Psoas muscle (tissue), 8 donors: Measurements from ENCODE around the gene KCNJ11. TPM values are rescaled to one million over a fixed set of nuclear protein-coding genes. Genes with fewer than 3 reads are reported as not detected.

ENCODE experiments used
- ATAC-seq, 4 donors: fragments of 200-7000 bp; cut with Tn5 transposase; one replicate each; pipeline ENCODE4 v1.9.1; 2020; ENCODE audit warnings: moderate library complexity in 3 of 4, mild to moderate bottlenecking in 2 of 4
- DNase-seq, 2 donors: peaks; one replicate each; pipeline ENCODE4 v3.0.0-alpha.2; 2020
- H3K27ac ChIP-seq: fragments of 200-600 bp; one replicate; pipeline ENCODE4 v1.8.0; 2022
- H3K27me3 ChIP-seq, 3 donors: fragments of 200-600 bp in 1 of 3; one replicate each; pipeline versions ENCODE4 v1.6.1 to v1.8.0; 2013 to 2022; ENCODE audit warnings: low read length in 2 of 3, mild to moderate bottlenecking in 2 of 3, moderate library complexity in 1 of 3; ENCODE audit not compliant: insufficient read depth in 3 of 3
- H3K36me3 ChIP-seq, 2 donors: fragments of 200-600 bp in 1 of 2; one replicate each; pipeline versions ENCODE4 v1.6.1 to v1.8.0; 2013 to 2022; ENCODE audit warnings: low read depth in 1 of 2, mild to moderate bottlenecking in 1 of 2, moderate library complexity in 1 of 2; ENCODE audit not compliant: insufficient read depth in 1 of 2
- H3K4me1 ChIP-seq: fragments of 200-600 bp; one replicate; pipeline ENCODE4 v1.8.0; 2022
- H3K4me3 ChIP-seq: fragments of 200-600 bp; one replicate; pipeline ENCODE4 v1.8.0; 2022; ENCODE audit warnings: mild to moderate bottlenecking
- H3K9me3 ChIP-seq: fragments of 200-600 bp; one replicate; pipeline ENCODE4 v1.8.0; 2022
- WGBS, 3 donors: extraction: QIAGEN DNeasy Blood & Tissue Kit; methylation state at CpG; one replicate each; pipeline versions ENCODE4 v1.1.6 to v1.1.7; 2013; 5-methylcytosine and 5-hydroxymethylcytosine counted together
- intact Hi-C, 2 donors: fragments of 100-400 bp; cut with DNase I; formaldehyde crosslinking; loops; one replicate each; pipeline versions ENCODE4 v1.11.0 to v1.14.2; 2022
- polyA plus RNA-seq, 3 donors: library from polyadenylated mRNA; stranded (reverse); fragments of 200-250 nt; gene quantifications; one replicate each; pipeline ENCODE4 v1.2.3, GENCODE V29; 2013
- total RNA-seq, 4 donors: library from RNA; stranded (reverse); fragmentation: NEBNext Ultra II Directional in 2 of 4; extraction: Animal tissue kit (Norgen Biotek cat#: 25700) in 2 of 4; gene quantifications; one replicate each; pipeline versions ENCODE4 v1.2.1 to v1.2.4, GENCODE V29; 2021 to 2023
- TF ChIP-seq, protein P1 (sequence below): fragments of 200-600 bp; IDR thresholded peaks from one replicate; pipeline ENCODE4 v1.8.0; 2022; ENCODE audit warnings: antibody characterized with exemption
- donor health status: healthy with polysubstance abuse.
- donor health status: DM: no; HTN: no; CAD: no; lungs with moderate emphysema.
- donor health status: Bipolar disorder and iron deficiency.
- donor health status: healthy.
- donor health status: DM: yes; HTN: yes; CAD: no.
- donor health status: DM: no; HTN: no; CAD: no.
- donor health status: DM: no; HTN: no; CAD: no.
- donor health status: DM: yes; HTN: yes; CAD: no.

The KCNJ11 gene
- total and polyA plus RNA-seq, 7 donors: 66.5 to 173 (median 88.4) TPM

DNA sequence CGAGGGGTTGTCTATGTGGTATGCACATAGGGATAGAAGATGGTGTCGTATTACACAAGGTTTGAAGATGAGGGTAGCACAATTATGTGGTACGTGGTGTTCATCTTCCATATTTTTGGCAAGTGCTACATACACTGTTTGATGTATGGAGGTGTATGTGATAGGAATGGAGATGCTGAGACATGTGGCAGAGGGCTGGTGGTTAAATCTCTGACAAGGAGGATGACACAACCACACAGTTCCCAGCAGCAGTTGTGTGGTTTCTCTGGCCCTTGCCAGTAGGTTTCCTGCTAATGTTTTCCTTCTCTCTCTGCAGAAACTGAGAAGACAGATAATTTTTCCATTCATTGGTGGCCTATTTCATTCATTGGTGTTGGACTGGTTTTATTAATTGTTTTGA is 19.9 kb downstream of the KCNJ11 start:
- Histone ChIP-seq H3K4me3 (no peak overlapping the region), H3K27ac (no peak overlapping the region), H3K9me3 (peaks cover 33% of the 10 kb centered on the region), H3K27me3 (no peaks in the 10 kb centered on the region), H3K36me3 (peaks cover 11 to 12% of the 10 kb centered on the region in 2 donors), H3K4me1 (peaks cover 7% of the 10 kb centered on the region)
- no peak for ATAC-seq
- TF ChIP-seq, protein P1, sequence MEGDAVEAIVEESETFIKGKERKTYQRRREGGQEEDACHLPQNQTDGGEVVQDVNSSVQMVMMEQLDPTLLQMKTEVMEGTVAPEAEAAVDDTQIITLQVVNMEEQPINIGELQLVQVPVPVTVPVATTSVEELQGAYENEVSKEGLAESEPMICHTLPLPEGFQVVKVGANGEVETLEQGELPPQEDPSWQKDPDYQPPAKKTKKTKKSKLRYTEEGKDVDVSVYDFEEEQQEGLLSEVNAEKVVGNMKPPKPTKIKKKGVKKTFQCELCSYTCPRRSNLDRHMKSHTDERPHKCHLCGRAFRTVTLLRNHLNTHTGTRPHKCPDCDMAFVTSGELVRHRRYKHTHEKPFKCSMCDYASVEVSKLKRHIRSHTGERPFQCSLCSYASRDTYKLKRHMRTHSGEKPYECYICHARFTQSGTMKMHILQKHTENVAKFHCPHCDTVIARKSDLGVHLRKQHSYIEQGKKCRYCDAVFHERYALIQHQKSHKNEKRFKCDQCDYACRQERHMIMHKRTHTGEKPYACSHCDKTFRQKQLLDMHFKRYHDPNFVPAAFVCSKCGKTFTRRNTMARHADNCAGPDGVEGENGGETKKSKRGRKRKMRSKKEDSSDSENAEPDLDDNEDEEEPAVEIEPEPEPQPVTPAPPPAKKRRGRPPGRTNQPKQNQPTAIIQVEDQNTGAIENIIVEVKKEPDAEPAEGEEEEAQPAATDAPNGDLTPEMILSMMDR: no peak
- intact Hi-C loops: no loop called here
- WGBS, 3 donors: 86 to 94% (median 90%) methylated on average over 3 of the region's 3 CpGs
- no peak for DNase-seq

DNA sequence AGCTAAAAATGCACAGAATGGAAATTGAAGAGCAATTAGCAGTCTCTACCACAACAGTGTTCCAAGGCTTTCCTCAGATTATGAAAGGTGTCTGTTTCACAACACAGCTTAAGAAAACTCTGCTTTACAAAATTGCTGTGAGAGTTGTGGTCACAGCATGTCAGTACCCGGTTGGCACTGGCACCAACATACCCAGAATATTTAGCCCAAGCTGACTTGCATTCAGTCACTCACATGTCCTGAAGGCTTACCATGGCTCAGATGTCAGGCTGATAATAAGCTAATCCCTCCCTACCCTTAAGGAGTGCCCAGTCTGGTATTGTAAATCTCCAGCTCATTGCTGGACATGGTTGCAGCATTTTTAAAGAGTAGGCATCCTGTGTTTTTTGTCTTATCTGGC is 22.0 kb downstream of the KCNJ11 start:
- peak; percentile 27 to 85 (median 72) for ATAC-seq

DNA sequence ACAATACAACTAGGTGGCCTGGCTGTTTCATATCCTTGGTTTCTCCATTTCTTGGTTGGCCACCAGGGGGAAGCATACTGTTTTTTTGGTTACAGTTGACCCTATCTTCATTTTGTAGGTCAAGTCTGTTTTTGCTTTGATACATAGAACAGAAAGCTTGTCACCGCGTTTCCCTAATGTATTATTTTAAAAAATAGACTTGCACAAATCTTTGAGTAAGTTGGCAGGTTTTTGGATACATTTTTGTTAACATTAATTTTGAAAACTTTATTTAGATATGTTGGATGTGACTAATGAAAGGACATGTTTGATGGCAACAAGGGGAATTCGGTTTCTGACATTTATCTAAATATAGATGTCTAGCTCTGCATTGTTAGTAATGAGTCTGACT is 33.9 kb downstream of the KCNJ11 start:
- DNase-seq: no peak
- intact Hi-C loops: loop anchor here in 1 of 2 donors (10.0 kb wide), 1 partner anchor 120 kb away; no protein-coding TSS in a partner anchor
- H3K4me1 ChIP-seq: peaks cover 22% of the 10 kb centered on the region
- no peaks in the 10 kb centered on the region for H3K9me3 ChIP-seq
- TF ChIP-seq, protein P1: peak; percentile 73
- peak; percentile 56 to 77 (median 66) for ATAC-seq
- no peak overlapping the region for H3K4me3 ChIP-seq
- peaks cover 0 to 38% (median 5%) of the 10 kb centered on the region in 3 donors for H3K27me3 ChIP-seq
- H3K36me3 ChIP-seq: no peaks in the 10 kb centered on the region
- WGBS, 3 donors: 50 to 64% (median 63%) methylated on average over 3 of the region's 3 CpGs
- H3K27ac ChIP-seq: no peak overlapping the region

More for the DNA sequence above, 22.0 kb downstream of the KCNJ11 start:
- Histone ChIP-seq H3K4me1 (peaks cover 7% of the 10 kb centered on the region), H3K27ac (no peak overlapping the region), H3K4me3 (no peak overlapping the region), H3K9me3 (peaks cover 20% of the 10 kb centered on the region), H3K36me3 (peaks cover 7 to 12% of the 10 kb centered on the region in 2 donors), H3K27me3 (no peaks in the 10 kb centered on the region)
- 26 to 46% (median 30%) methylated on average over 1 of the region's 1 CpG for WGBS, 3 donors
- DNase-seq: no peak
- TF ChIP-seq, protein P1: no peak
- intact Hi-C loops: no loop called here

DNA sequence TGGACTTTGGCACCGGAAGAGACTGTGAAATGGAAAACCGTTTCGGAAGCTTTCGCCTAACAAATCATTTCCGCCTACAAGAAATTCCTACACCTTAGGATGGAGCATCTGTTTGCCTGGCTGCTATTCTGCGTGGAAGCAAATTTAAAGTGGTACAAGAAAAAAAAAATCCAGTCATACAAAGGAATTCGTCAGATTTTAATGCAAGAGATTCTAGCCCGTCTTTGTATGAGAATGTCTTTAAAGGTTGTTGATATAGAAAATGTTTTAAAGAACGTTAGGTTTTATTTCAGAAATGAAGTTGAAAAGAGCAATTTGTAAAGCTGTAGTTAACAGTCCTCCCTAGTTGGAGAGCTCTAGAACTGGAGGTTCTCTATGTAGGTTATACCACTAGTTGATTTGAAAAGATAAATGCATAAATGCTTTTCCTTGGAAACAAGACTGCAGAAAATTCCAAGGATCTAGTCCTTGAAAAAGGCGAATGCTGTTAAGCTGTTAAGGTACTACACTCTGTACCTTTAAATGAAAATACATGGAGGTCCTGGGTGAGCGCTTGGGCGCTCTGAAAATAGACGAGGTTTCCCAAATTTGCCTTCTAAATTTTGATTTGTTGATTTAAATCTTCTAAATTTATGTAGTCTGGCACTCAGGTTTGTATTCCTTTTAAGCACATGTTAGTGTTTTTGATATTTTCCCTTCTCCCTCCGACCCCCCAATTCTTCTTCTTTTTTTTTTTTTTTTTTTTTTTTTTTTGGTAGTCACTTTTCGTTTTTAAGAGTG is 34.4 kb downstream of the KCNJ11 start:
- no peak for ATAC-seq
- Histone ChIP-seq H3K9me3 (no peaks in the 10 kb centered on the region), H3K27ac (no peak overlapping the region), H3K4me3 (peak overlapping the region; percentile 73), H3K27me3 (peaks cover 0 to 38% (median 5%) of the 10 kb centered on the region in 3 donors), H3K36me3 (no peaks in the 10 kb centered on the region), H3K4me1 (peaks cover 22% of the 10 kb centered on the region)
- intact Hi-C loops: loop anchor here in 1 of 2 donors (10.0 kb wide), 1 partner anchor 119 kb away; no protein-coding TSS in a partner anchor
- TF ChIP-seq, protein P1: no peak
- 5 to 9% (median 7%) methylated on average over 15 of the region's 15 CpGs for WGBS, 3 donors
- DNase-seq: no peak
